ENCODE results near the gene FCN1. TPM values are rescaled to one million over a fixed set of nuclear protein-coding genes. Genes with fewer than 3 reads are reported as not detected.

FCN1 gene
- total RNA-seq, 1 donor from 2014 or later = not detected

GRCh38 chr9:134912126-134912840, 5.4 kb downstream of the FCN1 start:
- Mint-ChIP-seq H3K27ac (no peak overlapping the region), H3K27me3 (peaks cover 9% of the 10 kb centered on the region), H3K4me1 (ENCODE audit: low read depth) (no peaks in the 10 kb centered on the region), H3K4me3 (ENCODE audit: low read depth) (no peak overlapping the region), H3K9me3 (ENCODE audit: low read depth) (no peaks in the 10 kb centered on the region), H3K36me3 (ENCODE audit: insufficient read depth) (no peaks in the 10 kb centered on the region)
- DNase-seq (ENCODE audit: low spot score, unreplicated experiment) = no peak
- no peak for TF ChIP-seq CTCF (IDR thresholded peaks at IDR 0.05; ENCODE audit: unreplicated experiment)

GRCh38 chr9:134909511-134910481, 7.9 kb downstream of the FCN1 start:
- DNase-seq (ENCODE audit: low spot score, unreplicated experiment) = no peak
- no peak overlapping the region for H3K27ac Mint-ChIP-seq
- no peaks in the 10 kb centered on the region for H3K4me1 Mint-ChIP-seq (ENCODE audit: low read depth)
- H3K4me3 Mint-ChIP-seq (ENCODE audit: low read depth) = no peak overlapping the region
- H3K36me3 Mint-ChIP-seq (ENCODE audit: insufficient read depth) = no peaks in the 10 kb centered on the region
- TF ChIP-seq CTCF (IDR thresholded peaks at IDR 0.05; ENCODE audit: unreplicated experiment) = no peak
- peaks cover 10% of the 10 kb centered on the region for H3K27me3 Mint-ChIP-seq
- no peaks in the 10 kb centered on the region for H3K9me3 Mint-ChIP-seq (ENCODE audit: low read depth)

GRCh38 chr9:134908524-134909309, 9.0 kb downstream of the FCN1 start:
- no peak for DNase-seq (ENCODE audit: low spot score, unreplicated experiment)
- H3K9me3 Mint-ChIP-seq (ENCODE audit: low read depth) = no peaks in the 10 kb centered on the region
- no peak overlapping the region for H3K4me3 Mint-ChIP-seq (ENCODE audit: low read depth)
- TF ChIP-seq CTCF (IDR thresholded peaks at IDR 0.05; ENCODE audit: unreplicated experiment) = no peak
- H3K36me3 Mint-ChIP-seq (ENCODE audit: insufficient read depth) = no peaks in the 10 kb centered on the region
- H3K4me1 Mint-ChIP-seq (ENCODE audit: low read depth) = no peaks in the 10 kb centered on the region
- H3K27ac Mint-ChIP-seq = no peak overlapping the region
- H3K27me3 Mint-ChIP-seq = peaks cover 14% of the 10 kb centered on the region

- Mint-ChIP-seq H3K9me3 (ENCODE audit: low read depth) (peaks cover 9% of the 10 kb centered on the region), H3K27ac (no peak overlapping the region), H3K27me3 (peaks cover 15% of the 10 kb centered on the region), H3K4me1 (ENCODE audit: low read depth) (no peaks in the 10 kb centered on the region), H3K36me3 (ENCODE audit: insufficient read depth) (no peaks in the 10 kb centered on the region), H3K4me3 (ENCODE audit: low read depth) (no peak overlapping the region)
- no peak for TF ChIP-seq CTCF (IDR thresholded peaks at IDR 0.05; ENCODE audit: unreplicated experiment)
- no peak for DNase-seq (ENCODE audit: low spot score, unreplicated experiment)
Observed at GRCh38 chr9:134902936-134903335, 14.8 kb downstream of the FCN1 start.

GRCh38 chr9:134899818-134900217, 17.9 kb downstream of the FCN1 start:
- no peak for DNase-seq (ENCODE audit: low spot score, unreplicated experiment)
- Mint-ChIP-seq H3K36me3 (ENCODE audit: insufficient read depth) (no peaks in the 10 kb centered on the region), H3K9me3 (ENCODE audit: low read depth) (peaks cover 13% of the 10 kb centered on the region), H3K27me3 (peaks cover 11% of the 10 kb centered on the region), H3K4me3 (ENCODE audit: low read depth) (no peak overlapping the region), H3K27ac (no peak overlapping the region), H3K4me1 (ENCODE audit: low read depth) (no peaks in the 10 kb centered on the region)
- no peak for TF ChIP-seq CTCF (IDR thresholded peaks at IDR 0.05; ENCODE audit: unreplicated experiment)
